GM10248 (cell line): ENCODE measurements around the gene MGLL.

ENCODE experiments used
- CTCF ChIA-PET: fragments of 300-600 bp; sonication (Branson Sonifier 250); formaldehyde crosslinking; extraction: SDS; loops from one replicate; lab custom pipeline; 2021; ENCODE audit warnings: antibody characterized with exemption; lab: Yijun Ruan, JAX
- POLR2A ChIA-PET: fragments of 350-650 bp; sonication (Branson Sonifier 250); formaldehyde crosslinking; extraction: SDS; loops from one replicate; lab custom pipeline; 2020; ENCODE audit warnings: antibody characterized with exemption; lab: Yijun Ruan, JAX
- DNase-seq: peaks from one replicate; pipeline ENCODE4 v3.0.0; 2012; ENCODE audit errors: extremely low spot score
- CTCF ChIP-seq: IDR thresholded peaks from 2 replicates; pipeline ENCODE4 v1.5.1; 2012; ENCODE audit warnings: mild to moderate bottlenecking, low read depth; ENCODE audit errors: extremely low read depth, missing control alignments, control extremely low read depth

MGLL gene

DNA sequence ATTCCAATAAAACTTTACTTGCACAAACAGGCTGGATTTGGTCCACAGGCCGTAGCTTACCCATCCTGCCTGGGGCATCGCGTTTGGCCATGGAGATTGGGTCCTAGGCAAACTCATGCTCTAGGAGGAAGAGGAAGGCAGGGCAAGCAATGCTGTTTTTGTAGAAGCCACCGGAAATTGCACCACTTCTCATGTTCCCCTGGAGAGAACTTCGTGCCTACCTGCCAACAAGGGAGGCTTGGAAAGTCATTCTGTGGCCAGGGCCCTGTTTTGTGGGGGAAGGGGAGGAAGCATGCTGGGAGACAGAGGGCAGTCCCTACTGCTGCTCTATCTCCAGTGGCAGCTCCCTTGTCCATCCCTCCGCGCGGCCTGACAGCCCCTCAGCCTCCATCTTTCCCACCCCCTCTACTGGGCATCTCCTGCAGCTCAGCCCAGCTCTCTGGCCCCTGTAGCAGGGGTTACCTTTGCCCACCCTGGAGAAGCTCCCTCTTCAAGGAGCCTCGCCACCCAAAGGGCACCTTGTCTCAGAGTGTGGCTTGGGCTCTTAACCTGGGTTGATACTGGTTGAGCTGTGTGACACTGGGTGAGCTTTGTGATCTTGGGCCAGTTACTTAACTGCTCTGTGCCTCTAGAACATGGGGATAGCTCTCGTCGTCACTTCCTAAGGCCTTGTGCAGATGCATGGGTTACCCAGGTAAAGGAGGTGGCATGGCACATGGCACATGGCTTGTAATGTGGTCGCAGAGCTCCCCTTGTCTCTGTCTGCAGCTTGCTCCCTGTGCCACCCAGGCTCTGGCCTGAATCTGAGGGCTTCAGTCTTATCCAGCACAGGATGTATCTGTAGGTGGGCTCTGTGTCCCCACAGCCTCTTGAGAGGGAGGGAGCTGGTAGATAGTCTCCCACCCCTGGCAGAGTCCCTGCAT lies 143.4 kb downstream of the MGLL start:
- POLR2A ChIA-PET: interaction anchor here (0.6 kb wide), 1 partner anchor 113 kb away, joined by 3 read pairs; no protein-coding TSS in a partner anchor

GRCh38 chr3:127678315-127678599 lies 144.1 kb downstream of the MGLL start:
- CTCF ChIA-PET: interaction anchor here (2.3 kb wide), 1 partner anchor 18 kb away, joined by 13 read pairs; no protein-coding TSS in a partner anchor
- TF ChIP-seq CTCF: no peak
- no peak for DNase-seq
- POLR2A ChIA-PET: no interaction called here

More for the DNA sequence above, 143.4 kb downstream of the MGLL start:
- DNase-seq: no peak
- CTCF ChIA-PET: interaction anchor here (1.5 to 4.7 kb wide), 4 partner anchors 13 to 292 kb away, joined by 6 to 22 read pairs (median 10); no protein-coding TSS in a partner anchor
- TF ChIP-seq CTCF: no peak

DNA sequence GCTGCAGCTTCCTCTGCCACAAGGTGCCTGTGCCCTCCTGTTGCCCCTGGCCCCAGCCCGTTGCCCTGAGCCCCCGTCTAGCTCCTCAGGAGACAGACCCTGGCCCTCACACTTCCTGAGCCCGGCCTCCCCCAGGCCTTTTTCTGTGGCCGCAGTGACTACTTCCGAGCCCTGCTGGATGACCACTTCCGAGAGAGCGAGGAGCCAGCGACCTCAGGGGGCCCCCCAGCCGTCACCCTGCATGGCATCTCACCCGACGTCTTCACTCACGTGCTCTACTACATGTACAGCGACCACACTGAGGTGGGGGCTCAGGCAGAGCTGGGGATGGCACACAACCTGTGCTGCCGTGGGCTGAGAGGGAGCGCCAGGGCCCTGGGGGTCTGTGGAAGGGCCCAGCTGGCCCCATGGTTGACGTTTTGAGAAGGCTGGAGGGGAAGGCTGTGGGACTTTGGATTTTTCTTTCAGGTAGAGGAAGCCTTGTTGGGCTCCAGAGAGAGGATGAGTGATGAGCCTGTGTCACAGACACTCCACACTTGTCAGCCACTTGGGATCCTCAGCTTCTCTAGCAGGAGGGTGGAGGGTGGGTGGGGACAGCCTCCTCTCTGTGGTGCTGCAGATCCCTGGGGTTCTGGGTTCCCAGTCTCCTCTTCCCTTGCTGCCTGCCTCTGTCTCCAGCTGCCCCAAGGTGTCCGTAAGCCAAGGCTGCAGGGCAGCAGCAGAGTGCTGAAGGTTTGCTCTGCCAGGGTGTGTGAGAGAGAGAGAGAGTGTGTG lies 144.6 kb downstream of the MGLL start:
- ChIA-PET CTCF (interaction anchor here (0.8 to 1.4 kb wide), 3 partner anchors 12 to 294 kb away, joined by 3 to 5 read pairs (median 4); no protein-coding TSS in a partner anchor), POLR2A (interaction anchor here (0.6 kb wide), 1 partner anchor 29 kb away, joined by 5 read pairs; no protein-coding TSS in a partner anchor)
- TF ChIP-seq CTCF: no peak
- DNase-seq: no peak

GRCh38 chr3:127676921-127677351 lies 145.4 kb downstream of the MGLL start:
- TF ChIP-seq CTCF: no peak
- DNase-seq: no peak
- POLR2A ChIA-PET: no interaction called here
- CTCF ChIA-PET: interaction anchor here (0.8 to 1.4 kb wide), 3 partner anchors 13 to 294 kb away, joined by 3 to 5 read pairs (median 4); no protein-coding TSS in a partner anchor

DNA sequence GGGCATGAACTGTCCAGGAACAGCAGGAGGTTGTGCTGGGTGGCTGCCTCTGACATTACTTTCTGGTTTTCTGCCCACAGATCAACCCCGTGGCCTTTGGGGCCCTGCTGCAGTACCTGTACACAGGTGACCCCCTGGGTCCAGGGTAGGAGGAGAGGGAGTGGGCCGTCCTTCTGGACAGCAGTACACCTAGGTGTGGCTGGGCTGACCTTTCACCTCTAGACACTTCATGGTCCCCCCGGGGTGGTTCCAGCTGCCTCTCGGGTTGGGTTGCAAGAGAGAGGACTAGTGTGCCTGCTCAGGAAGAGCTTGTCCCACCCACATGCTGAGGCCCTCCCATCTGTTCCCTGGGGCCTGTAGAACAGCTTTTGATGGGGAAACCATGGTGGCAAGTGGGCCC lies 145.9 kb downstream of the MGLL start:
- no peak for DNase-seq
- no peak for TF ChIP-seq CTCF
- CTCF ChIA-PET: interaction anchor here (1.4 kb wide), 1 partner anchor 13 kb away, joined by 5 read pairs; no protein-coding TSS in a partner anchor
- POLR2A ChIA-PET: no interaction called here
